Effector memory CD8-positive, alpha-beta T cell (primary cell): ENCODE data around the gene VARS2.
"Not testable (repeated sequence)": the region's sequence is repeated elsewhere in the genome, so short reads cannot be mapped to it uniquely, and the experiment has no call there.

Experiments used
- ATAC-seq: fragments of 150-1000 bp; cut with Tn5 transposase; replicated peaks from 2 replicates; pipeline ENCODE4 v1.10.0; 2021; ENCODE audit warnings: mild to moderate bottlenecking, moderate library complexity
- DNase-seq, 3 experiments: peaks; one replicate each; pipeline ENCODE4 v3.0.0; 2021
- H3K27ac Mint-ChIP-seq, 2 donors: one replicate each; pipeline ENCODE4 v1.8.0; 2022; ENCODE audit warnings: mild to moderate bottlenecking in 2 of 2, mixed read lengths in 2 of 2, moderate library complexity in 2 of 2
- H3K27me3 Mint-ChIP-seq, 2 donors: one replicate each; pipeline ENCODE4 v1.8.0; 2022; ENCODE audit warnings: mixed read lengths in 2 of 2
- H3K36me3 Mint-ChIP-seq: one replicate; pipeline ENCODE4 v1.8.0; 2022; ENCODE audit warnings: mild to moderate bottlenecking, moderate library complexity, mixed read lengths; ENCODE audit not compliant: insufficient read depth
- H3K4me1 Mint-ChIP-seq, 2 donors: one replicate each; pipeline ENCODE4 v1.8.0; 2022; ENCODE audit warnings: low read depth in 2 of 2, mixed read lengths in 2 of 2
- H3K4me3 Mint-ChIP-seq, 2 donors: one replicate each; pipeline ENCODE4 v1.8.0; 2022; ENCODE audit warnings: mild to moderate bottlenecking in 2 of 2, mixed read lengths in 2 of 2, moderate library complexity in 2 of 2
- H3K9me3 Mint-ChIP-seq, 2 donors: one replicate each; pipeline ENCODE4 v1.8.0; 2022; ENCODE audit warnings: mixed read lengths in 2 of 2
- total RNA-seq, 9 experiments: gene quantifications; one replicate each; lab custom pipeline; 2026; lab: John Stamatoyannopoulos, UW

The VARS2 gene
- 0.95 to 5.5 (median 2.9) reads per million in 9 experiments for total RNA-seq

GRCh38 chr6:30914076-30914853, at the start of gene VARS2:
Gene VARS2, plus strand, starts transcription at chr6:30914238. Its CDS starts 599 bp downstream, at chr6:30914837.
- peak within 1 kb of the TSS; percentile 77 to 84 for H3K4me3 Mint-ChIP-seq
- DNase-seq (peak; percentile 76 to 85 (median 83)), ATAC-seq (peak; percentile 96)
- H3K4me1 Mint-ChIP-seq = peaks cover 20 to 22% of the 10 kb centered on the region in 2 donors
- H3K27me3 Mint-ChIP-seq = no peaks in the 10 kb centered on the region
- peaks cover 16% of the 10 kb centered on the region for H3K36me3 Mint-ChIP-seq
- H3K27ac Mint-ChIP-seq = peak within 1 kb of the TSS; percentile 70 to 83
- H3K9me3 Mint-ChIP-seq = no peaks in the 10 kb centered on the region

DNA sequence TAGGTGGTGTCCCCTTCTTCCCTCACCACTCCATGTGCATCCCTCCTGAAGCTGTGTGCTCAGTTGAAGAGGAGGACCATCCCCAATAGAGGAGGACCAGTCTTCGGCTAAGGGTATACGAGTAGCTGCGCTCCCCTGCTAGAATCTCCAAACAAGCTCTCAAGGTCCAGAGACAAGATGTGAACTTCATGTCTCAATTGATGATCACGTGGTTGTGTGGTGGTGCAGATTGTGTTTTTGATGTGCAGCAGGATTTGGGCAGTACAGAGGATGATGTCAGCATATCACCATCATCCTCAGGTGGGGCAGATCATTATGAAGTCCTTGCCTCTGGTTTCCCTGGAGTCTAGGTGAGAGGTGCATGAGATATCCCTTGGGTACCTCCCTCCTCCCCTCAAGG, 49.7 kb upstream of the VARS2 start:
- Mint-ChIP-seq H3K36me3 (no peaks in the 10 kb centered on the region), H3K4me1 (no peaks in the 10 kb centered on the region), H3K27me3 (peaks cover 0 to 11% of the 10 kb centered on the region in 2 donors), H3K27ac (no peak overlapping the region), H3K4me3 (no peak overlapping the region), H3K9me3 (no peaks in the 10 kb centered on the region)
- ATAC-seq = no peak
- no peak for DNase-seq

GRCh38 chr6:30869241-30869749, 44.7 kb upstream of the VARS2 start:
- not testable (repeated sequence) for H3K4me3 Mint-ChIP-seq, H3K27me3 Mint-ChIP-seq, DNase-seq, H3K4me1 Mint-ChIP-seq, H3K27ac Mint-ChIP-seq, H3K9me3 Mint-ChIP-seq, H3K36me3 Mint-ChIP-seq, ATAC-seq

GRCh38 chr6:30870546-30870945, 43.5 kb upstream of the VARS2 start:
- Mint-ChIP-seq H3K27ac (no peak overlapping the region), H3K9me3 (peaks cover 5 to 7% of the 10 kb centered on the region in 2 donors), H3K27me3 (peaks cover 0 to 6% of the 10 kb centered on the region in 2 donors), H3K4me1 (no peaks in the 10 kb centered on the region), H3K36me3 (no peaks in the 10 kb centered on the region), H3K4me3 (no peak overlapping the region)
- ATAC-seq (no peak), DNase-seq (no peak)

GRCh38 chr6:30871592-30872183, 42.4 kb upstream of the VARS2 start:
- no peak for ATAC-seq
- H3K4me1 Mint-ChIP-seq = no peaks in the 10 kb centered on the region
- H3K4me3 Mint-ChIP-seq = no peak overlapping the region
- no peak for DNase-seq
- peaks cover 0 to 8% of the 10 kb centered on the region in 2 donors for H3K27me3 Mint-ChIP-seq
- H3K9me3 Mint-ChIP-seq = peaks cover 5 to 7% of the 10 kb centered on the region in 2 donors
- no peak overlapping the region for H3K27ac Mint-ChIP-seq
- no peaks in the 10 kb centered on the region for H3K36me3 Mint-ChIP-seq

- peaks cover 8 to 9% of the 10 kb centered on the region in 2 donors for H3K4me1 Mint-ChIP-seq
These were observed 40.8 kb upstream of the VARS2 start for GRCh38 chr6:30873137-30873640.

DNA sequence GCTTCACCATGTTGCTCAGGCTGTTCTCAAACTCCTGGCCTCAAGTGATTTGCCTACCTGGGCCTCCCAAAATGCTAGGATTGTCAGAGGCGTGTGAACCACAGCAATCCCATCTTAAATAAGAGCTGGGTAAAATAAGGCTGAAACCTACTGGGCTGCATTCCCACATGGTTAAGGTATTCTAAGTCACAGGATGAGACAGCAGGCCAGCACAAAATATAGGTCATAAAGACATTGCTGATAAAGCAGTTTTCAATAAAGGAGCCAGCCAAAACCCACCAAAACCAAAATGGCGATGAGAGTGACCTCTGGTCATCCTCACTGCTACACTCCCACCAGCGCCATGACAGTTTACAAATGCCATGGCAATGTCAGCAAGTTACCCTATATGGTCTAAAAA, 40.2 kb upstream of the VARS2 start:
- not testable (repeated sequence) for H3K4me3 Mint-ChIP-seq, H3K27me3 Mint-ChIP-seq, DNase-seq, H3K36me3 Mint-ChIP-seq, H3K9me3 Mint-ChIP-seq, H3K27ac Mint-ChIP-seq, ATAC-seq
- peaks cover 8 to 12% of the 10 kb centered on the region in 2 donors for H3K4me1 Mint-ChIP-seq

More at GRCh38 chr6:30873137-30873640, 40.8 kb upstream of the VARS2 start:
- Mint-ChIP-seq H3K27ac (no peak overlapping the region), H3K27me3 (peaks cover 0 to 8% of the 10 kb centered on the region in 2 donors), H3K36me3 (no peaks in the 10 kb centered on the region), H3K9me3 (peaks cover 5 to 7% of the 10 kb centered on the region in 2 donors), H3K4me3 (no peak overlapping the region)
- no peak for DNase-seq
- ATAC-seq = no peak

DNA sequence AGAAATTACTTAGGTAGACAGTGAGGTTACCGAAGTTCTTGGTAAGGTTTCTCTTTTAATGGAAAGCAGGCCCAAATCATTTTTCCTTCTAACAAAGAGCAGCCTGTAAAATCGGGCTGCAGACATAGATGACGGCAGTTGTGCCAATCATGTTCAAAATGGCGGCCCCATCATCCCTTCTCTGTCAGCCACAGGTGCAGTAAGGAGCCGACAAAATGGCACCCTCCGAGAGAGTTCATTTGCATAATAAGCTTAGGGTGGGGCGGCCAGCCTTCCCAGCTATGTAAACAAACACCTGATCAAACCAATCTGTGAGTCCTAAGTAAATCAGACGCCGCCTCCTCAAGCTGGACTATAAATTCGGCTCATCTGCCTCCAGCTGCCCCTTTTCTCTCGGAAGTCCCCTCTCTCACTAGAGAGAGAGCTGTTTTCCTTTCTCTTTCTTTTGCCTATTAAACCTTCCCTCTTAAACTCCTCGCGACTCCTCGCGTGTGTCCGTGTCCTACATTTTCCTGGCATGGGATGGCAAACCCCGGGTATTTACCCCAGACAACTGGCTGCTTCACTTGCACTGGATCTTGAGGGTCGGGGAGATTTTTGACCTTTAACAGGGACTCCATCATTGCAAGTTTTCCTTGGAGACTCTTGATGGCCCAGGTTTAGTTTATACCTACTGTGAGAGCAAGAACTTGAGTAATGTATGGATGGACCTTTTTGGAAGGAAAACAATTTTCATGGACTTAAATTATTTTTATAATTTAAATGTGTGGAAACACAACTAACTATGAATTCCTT, 38.6 kb upstream of the VARS2 start:
- peaks cover 2 to 7% of the 10 kb centered on the region in 2 donors for H3K9me3 Mint-ChIP-seq
- no peaks in the 10 kb centered on the region for H3K36me3 Mint-ChIP-seq
- peaks cover 8 to 12% of the 10 kb centered on the region in 2 donors for H3K4me1 Mint-ChIP-seq

DNA sequence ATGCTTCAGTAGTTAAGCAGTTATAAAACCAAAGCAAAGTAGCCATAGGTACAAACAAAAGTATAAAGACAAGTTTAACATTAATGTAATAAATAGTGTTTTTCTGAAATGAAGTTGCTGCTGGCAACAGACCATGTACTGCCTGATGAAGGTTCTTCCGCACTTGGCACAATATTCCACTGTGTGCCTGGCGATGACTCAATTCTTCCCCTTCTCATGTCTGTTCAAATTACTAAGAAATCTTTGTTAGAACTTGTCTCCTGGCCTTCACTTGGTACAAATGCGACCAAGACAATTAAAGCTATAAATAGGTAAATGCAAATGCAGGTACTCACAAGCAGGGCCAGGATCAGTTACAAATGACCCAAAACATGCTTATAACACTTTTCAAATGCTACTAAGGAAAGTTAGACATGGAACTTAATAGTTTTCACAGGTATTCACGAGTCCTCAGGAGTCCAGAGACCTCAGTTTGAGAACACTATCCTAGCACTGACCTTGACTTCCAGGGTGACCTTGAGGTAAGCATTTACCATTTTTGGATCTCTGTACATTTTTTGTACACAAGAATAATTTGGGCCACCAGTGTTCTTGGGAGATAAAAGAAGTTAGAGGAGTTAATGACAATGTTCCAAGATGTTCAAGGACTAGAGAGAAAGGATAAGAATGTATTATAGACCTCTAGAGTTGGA, 37.9 kb upstream of the VARS2 start:
- Mint-ChIP-seq H3K36me3 (no peaks in the 10 kb centered on the region), H3K4me3 (peak overlapping the region in 1 of 2 donors; percentile 63), H3K9me3 (peaks cover 2 to 7% of the 10 kb centered on the region in 2 donors), H3K27me3 (peaks cover 0 to 8% of the 10 kb centered on the region in 2 donors), H3K4me1 (peaks cover 8 to 12% of the 10 kb centered on the region in 2 donors), H3K27ac (peak overlapping the region in 1 of 2 donors; percentile 9)
- DNase-seq (no peak), ATAC-seq (no peak)

More for the DNA sequence above, 38.6 kb upstream of the VARS2 start:
- no peak for DNase-seq
- H3K27me3 Mint-ChIP-seq = peaks cover 0 to 8% of the 10 kb centered on the region in 2 donors
- no peak overlapping the region for H3K4me3 Mint-ChIP-seq
- no peak overlapping the region for H3K27ac Mint-ChIP-seq
- ATAC-seq = no peak

DNA sequence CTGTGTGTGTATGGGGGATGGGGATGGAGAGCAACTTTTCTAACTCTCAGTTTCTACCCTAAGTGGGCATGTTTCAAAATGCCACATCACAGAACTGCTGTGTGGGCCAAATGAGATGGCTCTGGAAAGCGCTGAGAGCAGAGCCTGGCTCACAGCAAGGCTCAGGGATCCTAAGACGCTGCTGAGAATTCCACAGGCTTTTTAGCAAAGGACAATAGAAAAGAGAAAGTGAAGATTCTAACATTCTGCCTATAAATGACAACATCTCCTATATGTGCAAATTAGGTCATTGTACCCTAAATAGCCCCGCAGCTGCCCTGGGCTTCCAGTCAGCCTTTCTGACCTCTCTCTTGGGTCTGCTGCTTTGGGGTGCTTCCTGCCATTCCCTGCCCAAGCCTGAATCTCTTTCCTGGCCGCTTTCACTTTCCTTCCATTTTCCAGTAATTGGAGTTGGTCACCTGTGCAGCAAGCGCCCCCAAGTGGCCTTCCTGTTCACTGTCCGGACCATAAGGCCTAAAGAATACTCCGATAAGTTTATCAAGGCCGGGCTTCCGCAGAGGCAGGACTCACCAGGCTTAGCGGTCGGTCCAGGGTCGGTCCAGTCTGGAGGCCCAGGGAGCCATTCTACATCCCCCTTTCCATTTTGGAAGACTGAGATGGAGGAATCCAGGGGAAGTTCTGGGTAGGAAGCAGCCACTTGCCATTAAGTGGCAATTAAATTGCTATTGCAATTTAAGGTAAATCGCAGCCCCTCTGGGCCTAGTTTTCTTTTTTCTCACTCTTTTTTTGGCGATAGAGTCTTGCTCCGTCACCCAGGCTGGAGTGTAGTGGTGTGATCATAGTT, 36.4 kb upstream of the VARS2 start:
- peak overlapping the region; percentile 63 to 74 for H3K4me3 Mint-ChIP-seq
- no peaks in the 10 kb centered on the region for H3K9me3 Mint-ChIP-seq
- peak overlapping the region; percentile 7 to 45 for H3K27ac Mint-ChIP-seq
- ATAC-seq (peak; percentile 80), DNase-seq (peak; percentile 58 to 61 (median 60))
- peaks cover 8 to 12% of the 10 kb centered on the region in 2 donors for H3K4me1 Mint-ChIP-seq
- peaks cover 0 to 8% of the 10 kb centered on the region in 2 donors for H3K27me3 Mint-ChIP-seq
- no peaks in the 10 kb centered on the region for H3K36me3 Mint-ChIP-seq

GRCh38 chr6:30879684-30880427, 34.2 kb upstream of the VARS2 start:
- Mint-ChIP-seq H3K27me3 (peaks cover 0 to 8% of the 10 kb centered on the region in 2 donors), H3K4me3 (no peak overlapping the region), H3K36me3 (no peaks in the 10 kb centered on the region), H3K9me3 (no peaks in the 10 kb centered on the region), H3K27ac (peak overlapping the region; percentile 56 to 79), H3K4me1 (peaks cover 11 to 15% of the 10 kb centered on the region in 2 donors)
- no peak for DNase-seq
- ATAC-seq = no peak
